ENCODE results near the gene ZNF562.

- no peak for TF ChIP-seq CTCF (IDR thresholded peaks at IDR 0.05)
- no peak for TF ChIP-seq TCF7L2 (IDR thresholded peaks at IDR 0.05; ENCODE audit: low read depth, low read length)
- no peak for TF ChIP-seq REST (IDR thresholded peaks at IDR 0.05; ENCODE audit: insufficient read depth in 1 of 2, low read depth in 2 of 2, low read length in 1 of 2)
These were observed 52.4 kb downstream of the ZNF562 start for GRCh38 chr19:9622531-9622930.

All from Panc1 (cell line).